K562 (cell line): ENCODE results near the gene SLC4A2. TPM values are rescaled to one million over a fixed set of nuclear protein-coding genes. Genes with fewer than 3 reads are reported as not detected.

Source experiments
- ATAC-seq: fragments of 200-7000 bp; cut with Tn5 transposase; 3 replicates; pipeline ENCODE4 v1.9.1; 2020; ENCODE audit warnings: moderate library complexity
- BruUV-seq: library from RNA; stranded (reverse); fragments of 400-500 nt; replicated peaks from 2 replicates; lab custom pipeline; 2021; lab: Mats Ljungman, UMichigan
- CTCF ChIA-PET: fragments of 300-600 bp; formaldehyde crosslinking; extraction: SDS; loops from one replicate; lab custom pipeline; 2021; ENCODE audit warnings: low intra/inter-chr PET ratio; lab: Yijun Ruan, JAX
- POLR2A ChIA-PET: fragments of 300-600, 350-650 bp; sonication (Branson Sonifier 250); formaldehyde crosslinking; extraction: SDS; loops from one replicate; lab custom pipeline; 2021; ENCODE audit warnings: antibody characterized with exemption, inconsistent platforms; lab: Yijun Ruan, JAX
- DNase-seq, 4 experiments: peaks; one replicate each; pipeline versions ENCODE4 v3.0.0 to v3.0.0-alpha.2; 2011 to 2018; ENCODE audit warnings: low spot score in 3 of 4, mixed read lengths in 3 of 4; ENCODE audit errors: extremely low read depth in 1 of 4
- FAIRE-seq: peaks from 2 replicates; lab custom pipeline; 2011; peaks lifted over from hg19 to GRCh38; lab: Jason Lieb, UNC
- H2AFZ ChIP-seq: 2 replicates; pipeline ENCODE4 v1.6.0; 2011; ENCODE audit warnings: low read depth, low read length, control low read depth, inconsistent platforms
- H3K27ac ChIP-seq: fragments of 200-600 bp; 3 replicates; pipeline ENCODE4 v1.8.0; 2011; ENCODE audit warnings: low read depth, mild to moderate bottlenecking, control low read depth, inconsistent platforms, low read length, moderate library complexity, mixed read lengths; ENCODE audit errors: extremely low read depth
- H3K27me3 ChIP-seq, 2 experiments: fragments of 300-600 bp in 1 of 2; 2 replicates in 1 of 2; 3 replicates in 1 of 2; pipeline versions ENCODE4 v1.6.0 to v1.8.0; 2011; ENCODE audit warnings: inconsistent platforms in 2 of 2, low read length in 2 of 2, mild to moderate bottlenecking in 1 of 2, mixed read lengths in 1 of 2, moderate library complexity in 1 of 2; ENCODE audit not compliant: control insufficient read depth in 2 of 2, insufficient read depth in 2 of 2
- H3K36me3 ChIP-seq: fragments of 300-600 bp; 3 replicates; pipeline ENCODE4 v1.8.0; 2011; ENCODE audit warnings: mild to moderate bottlenecking, low read length, inconsistent platforms; ENCODE audit not compliant: control insufficient read depth, insufficient read depth
- H3K4me1 ChIP-seq, 2 experiments: fragments of 200-600 bp in 1 of 2; replicated peaks in 1 of 2; 2 replicates in 1 of 2; 3 replicates in 1 of 2; pipeline versions ENCODE4 v1.5.1 to v1.8.0; 2011; ENCODE audit warnings: inconsistent platforms in 2 of 2, low read length in 2 of 2, mild to moderate bottlenecking in 1 of 2, mixed read lengths in 1 of 2, moderate library complexity in 1 of 2; ENCODE audit not compliant: control insufficient read depth in 2 of 2, insufficient read depth in 2 of 2
- H3K4me2 ChIP-seq: 2 replicates; pipeline ENCODE4 v1.6.1; 2011; ENCODE audit warnings: low read length, control low read depth, inconsistent platforms, mixed read lengths; ENCODE audit not compliant: insufficient read depth
- H3K4me3 ChIP-seq: fragments of 200-600 bp; sonication (generic), shearing (Covaris generic); 2 replicates; pipeline ENCODE4 v1.5.1; 2016; ENCODE audit warnings: control low read depth, inconsistent platforms
- H3K79me2 ChIP-seq: fragments of 200-600 bp; 3 replicates; pipeline ENCODE4 v1.8.0; 2011; ENCODE audit warnings: low read length, inconsistent platforms; ENCODE audit not compliant: control insufficient read depth, insufficient read depth
- H3K9ac ChIP-seq, 2 experiments: 2 replicates each; pipeline versions ENCODE4 v1.6.0 to v1.6.1; 2011; ENCODE audit warnings: low read depth in 2 of 2, low read length in 2 of 2, control low read depth in 1 of 2, inconsistent platforms in 1 of 2, mild to moderate bottlenecking in 1 of 2, mixed read lengths in 1 of 2; ENCODE audit not compliant: insufficient read depth in 1 of 2
- H3K9me1 ChIP-seq: one replicate; pipeline ENCODE4 v1.6.0; 2011; ENCODE audit warnings: inconsistent platforms, mild to moderate bottlenecking, low read length, moderate library complexity; ENCODE audit not compliant: control insufficient read depth, insufficient read depth
- H3K9me3 ChIP-seq: replicated peaks from 2 replicates; pipeline ENCODE4 v1.5.1; 2011; ENCODE audit warnings: low read depth, low read length, inconsistent platforms; ENCODE audit not compliant: control insufficient read depth, insufficient read depth
- H4K20me1 ChIP-seq: replicated peaks from 2 replicates; pipeline ENCODE4 v1.6.1; 2011; ENCODE audit warnings: low read length, inconsistent platforms, mixed read lengths; ENCODE audit not compliant: control insufficient read depth, insufficient read depth
- BDP1 ChIP-seq: IDR thresholded peaks from 3 replicates; pipeline ENCODE4 v1.6.1; 2011; ENCODE audit not compliant: insufficient read length, insufficient read depth
- BHLHE40 ChIP-seq: IDR thresholded peaks from 2 replicates; pipeline ENCODE4 v1.6.1; 2011; ENCODE audit warnings: low read length, improper control_type of control experiment
- ESRRB ChIP-seq: fragments of 250-450 bp; sonication (Bioruptor Pico); IDR thresholded peaks from 2 replicates; pipeline ENCODE4 v1.5.0; 2020; ENCODE audit warnings: mild to moderate bottlenecking, moderate library complexity, borderline replicate concordance
- NR3C1 ChIP-seq: sonication (generic); formaldehyde crosslinking; IDR thresholded peaks from 2 replicates; pipeline ENCODE4 v1.8.1; 2022; ENCODE audit warnings: missing genetic modification reagents
- POLR2G ChIP-seq: fragments of 200-400 bp; formaldehyde crosslinking; IDR thresholded peaks from 2 replicates; pipeline ENCODE4 v1.6.1; 2017; ENCODE audit warnings: low read depth, mild to moderate bottlenecking, antibody characterized with exemption, low read length, moderate library complexity
- WGBS: fragments of 100-300 bp; shearing (Covaris generic); methylation state at CpG from one replicate; pipeline ENCODE4 v1.1.6; 2016; ENCODE audit warnings: low coverage, mixed read lengths; ENCODE audit not compliant: insufficient coverage; ENCODE audit errors: missing lambda C conversion rate; 5-methylcytosine and 5-hydroxymethylcytosine counted together
- in situ Hi-C: fragments of 300-500 bp; cut with MboI; formaldehyde crosslinking; loops from 4 replicates; pipeline ENCODE4 v1.15.0; 2018; ENCODE audit warnings: inconsistent platforms, mixed read lengths
- intact Hi-C: fragments of 100-400 bp; cut with micrococcal nuclease; formaldehyde crosslinking; loops from 2 replicates; pipeline ENCODE4 v1.14.2; 2022
- polyA plus RNA-seq, 8 experiments: library from polyadenylated mRNA; depleted of rRNA in 4 of 8; stranded (reverse) in 5 of 8; unstranded in 3 of 8; fragments of >200 nt; fragmentation: Nextera tagmentation in 2 of 8; fragmentation: Illumina TruSeq in 1 of 8; extraction: Ambion mirVana in 2 of 8; extraction: Trizol in 1 of 8; gene quantifications; 2 replicates each; pipeline versions ENCODE4 v1.2.1 to v1.2.3, GENCODE V29; 2011 to 2014; ENCODE audit warnings: inconsistent platforms in 1 of 8, missing spikeins in 1 of 8
- total RNA-seq, 7 experiments: library from RNA; depleted of rRNA in 6 of 7; stranded (reverse); fragments of >200 nt in 6 of 7; fragmentation: Illumina TruSeq in 2 of 7; extraction: Trizol in 2 of 7; gene quantifications; 2 replicates each; pipeline versions ENCODE4 v1.2.1 to v1.2.3, GENCODE V29; 2011 to 2021; ENCODE audit warnings: low replicate concordance in 1 of 7
- TF ChIP-seq, protein P1 (sequence below): fragments of 250-450 bp; sonication (Bioruptor Pico); IDR thresholded peaks from 2 replicates; pipeline ENCODE4 v1.8.0; 2022; ENCODE audit warnings: moderate library complexity, mild to moderate bottlenecking, inconsistent platforms

SLC4A2 gene
- total and polyA plus RNA-seq, 9 of the 15 experiments (the other 6 are each of a cell fraction or from before 2014, with no cell fraction given): 11.4 to 375 (median 130) TPM

DNA sequence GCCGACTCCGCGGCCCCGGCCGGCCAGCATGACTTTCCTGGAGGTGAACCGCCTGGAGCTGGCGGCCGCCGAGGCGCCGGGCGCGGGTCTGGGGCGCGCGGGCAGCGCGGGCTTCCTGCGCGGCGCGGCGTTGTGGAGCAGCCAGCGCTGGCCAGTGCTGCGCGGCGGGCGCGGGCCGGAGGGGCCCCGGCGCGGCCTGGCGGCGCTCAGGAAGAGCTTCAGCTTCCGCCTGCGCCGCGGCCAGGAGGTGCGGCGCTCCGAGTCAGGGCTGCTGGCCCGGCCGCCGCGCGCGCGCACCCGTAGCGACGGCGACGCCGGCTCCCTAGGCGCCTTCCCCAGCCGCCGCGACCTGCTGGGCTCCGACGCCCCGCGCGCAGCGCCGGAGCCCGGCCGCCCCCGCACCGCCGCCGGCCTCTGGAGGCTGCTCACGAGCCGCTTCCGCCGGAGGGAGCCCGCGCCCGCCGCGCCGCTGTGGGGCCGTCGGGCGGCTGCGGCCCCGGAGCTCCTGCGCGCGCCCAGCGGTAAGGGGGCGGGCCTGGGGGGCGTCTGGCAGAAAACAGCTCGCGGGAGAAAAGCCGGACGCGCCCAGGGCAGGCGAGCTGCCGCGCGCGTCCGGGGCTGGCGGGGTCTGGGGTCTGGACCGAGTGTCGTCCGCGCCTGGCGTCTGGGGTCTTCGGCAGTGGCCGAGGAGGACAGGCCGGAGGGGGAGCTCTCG lies 55.9 kb downstream of the SLC4A2 start:
- WGBS: 96% methylated on average over 56 of the region's 114 CpGs
- Histone ChIP-seq H3K4me1 (peaks cover 29 to 69% of the 10 kb centered on the region in 2 experiments), H3K9ac (peak overlapping the region in 1 of 2 experiments; percentile 64; a peak in 1 of 4 replicates), H4K20me1 (peaks cover 59% of the 10 kb centered on the region), H3K4me2 (no peak overlapping the region), H3K4me3 (no peak overlapping the region), H3K36me3 (peaks cover 75% of the 10 kb centered on the region; the same call in 2 of the 3 replicates), H3K27me3 (no peaks in the 10 kb centered on the region), H3K79me2 (peaks cover 56% of the 10 kb centered on the region), H3K27ac (no peak overlapping the region), H3K9me3 (no peaks in the 10 kb centered on the region), H3K9me1 (peaks cover 13% of the 10 kb centered on the region), H2AFZ (no peak overlapping the region)
- intact Hi-C loops: no loop called here
- DNase-seq: no peak
- in situ Hi-C loops: no loop called here
- ChIA-PET POLR2A (no interaction called here), CTCF (interaction anchor here (1.0 kb wide), 1 partner anchor 87 kb away, joined by 4 read pairs; the partner anchor contains the start of gene ABCB8)
- no TSS peak for BruUV-seq
- no peak for ATAC-seq
- FAIRE-seq: no peak
- no peak for TF ChIP-seq ESRRB (CRISPR knock-in tag)
- TF ChIP-seq POLR2G: 0 out of 2 replicates have a peak, but pooled peaks have one; percentile 31

DNA sequence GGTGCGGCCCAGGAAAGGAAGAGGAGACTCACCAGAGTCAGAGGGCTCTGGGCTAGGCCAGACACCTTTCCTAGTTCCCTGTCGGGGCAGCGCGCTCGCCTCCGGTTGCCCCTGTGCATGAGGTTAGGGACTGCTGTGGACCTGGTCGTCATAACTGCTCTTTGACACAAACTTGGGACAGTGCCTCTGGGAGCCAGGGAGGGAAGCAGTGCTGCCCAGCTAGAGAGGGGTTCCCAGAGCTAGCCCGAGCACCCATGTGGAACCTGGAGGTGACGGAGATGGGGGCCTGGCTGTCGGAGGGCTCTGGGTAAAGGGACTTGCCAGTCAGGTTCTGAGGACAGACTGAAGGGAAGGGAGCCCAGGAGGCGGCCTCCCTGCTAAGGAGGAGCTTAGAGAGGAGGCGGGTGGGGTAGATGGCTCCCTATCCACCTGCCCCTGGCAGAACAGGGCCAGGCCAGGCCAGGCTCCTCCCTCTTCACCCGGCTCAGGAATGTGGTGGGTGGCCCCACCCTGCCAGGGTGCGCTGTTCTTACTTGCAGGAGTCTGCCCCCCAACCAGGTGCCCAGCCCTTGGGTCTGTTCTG lies 56.5 kb downstream of the SLC4A2 start:
- no peak overlapping the region for H3K27ac ChIP-seq
- BruUV-seq: no TSS peak
- peaks cover 53% of the 10 kb centered on the region for H4K20me1 ChIP-seq
- no peak for FAIRE-seq
- DNase-seq: no peak
- peaks cover 28 to 66% of the 10 kb centered on the region in 2 experiments for H3K4me1 ChIP-seq
- in situ Hi-C loops: no loop called here
- POLR2A ChIA-PET: interaction anchor here (0.5 to 0.6 kb wide), 2 partner anchors 42 to 192 kb away, joined by 3 to 4 read pairs; no protein-coding TSS in a partner anchor
- CTCF ChIA-PET: interaction anchor here (1.0 kb wide), 1 partner anchor 88 kb away, joined by 4 read pairs; the partner anchor contains the start of gene ABCB8
- 93% methylated on average over 14 of the region's 14 CpGs for WGBS
- TF ChIP-seq BHLHE40 (no peak), BDP1 (no peak), NR3C1 (CRISPR knock-in tag) (peak; percentile 19; the same call in 1 of the 2 replicates)
- TF ChIP-seq, protein P1, sequence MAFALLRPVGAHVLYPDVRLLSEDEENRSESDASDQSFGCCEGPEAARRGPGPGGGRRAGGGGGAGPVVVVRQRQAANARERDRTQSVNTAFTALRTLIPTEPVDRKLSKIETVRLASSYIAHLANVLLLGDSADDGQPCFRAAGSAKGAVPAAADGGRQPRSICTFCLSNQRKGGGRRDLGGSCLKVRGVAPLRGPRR: no peak
- H3K4me3 ChIP-seq: no peak overlapping the region
- peaks cover 81% of the 10 kb centered on the region; the same call in 2 of the 3 replicates for H3K36me3 ChIP-seq
- H3K9ac ChIP-seq: peak overlapping the region in 1 of 2 experiments; percentile 64; a peak in 2 of 4 replicates
- H2AFZ ChIP-seq: no peak overlapping the region
- H3K9me1 ChIP-seq: peaks cover 13% of the 10 kb centered on the region
- no peak for ATAC-seq
- no peaks in the 10 kb centered on the region for H3K27me3 ChIP-seq
- H3K9me3 ChIP-seq: no peaks in the 10 kb centered on the region
- intact Hi-C loops: no loop called here
- H3K4me2 ChIP-seq: no peak overlapping the region
- H3K79me2 ChIP-seq: peaks cover 50% of the 10 kb centered on the region
